Stimulated activated CD8-positive, alpha-beta memory T cell treated with anti-CD3 and anti-CD28 coated beads, Interleukin-7, amount 100 ng/mL, for 24 hours (primary cell): ENCODE data around the gene SSBP4.
A peak's percentile ranks its signal among the peaks of the same experiment; 100 is the strongest.

Source experiments
- DNase-seq: peaks from one replicate; pipeline ENCODE4 v3.0.0-alpha.2; 2020; ENCODE audit warnings: low read depth

Gene SSBP4

DNA sequence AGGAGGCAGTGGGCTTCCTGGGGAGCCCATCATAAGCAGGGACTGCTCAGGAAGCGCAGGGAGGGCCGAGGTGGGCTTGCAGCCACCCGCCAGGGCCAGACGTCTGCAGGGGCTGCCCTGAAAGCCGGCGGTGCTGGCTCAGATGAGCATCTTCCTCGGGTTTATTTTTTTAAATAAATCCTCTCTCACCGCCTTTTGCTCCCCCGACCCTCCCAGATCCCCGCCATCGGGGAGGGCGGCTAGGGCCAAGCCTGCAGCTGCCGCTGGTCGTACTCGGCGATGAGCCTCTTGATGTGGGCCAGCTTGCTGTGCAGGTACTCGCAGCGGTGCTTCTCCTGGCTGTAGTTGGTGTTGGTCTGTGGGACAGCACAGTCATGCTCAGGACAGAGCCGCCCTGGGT lies 25.3 kb downstream of the SSBP4 start:
- no peak for DNase-seq

- DNase-seq: no peak
Measured at GRCh38 chr19:18445262-18445948, 26.2 kb downstream of the SSBP4 start.

- DNase-seq: no peak
Measured at GRCh38 chr19:18446145-18446810, 27.1 kb downstream of the SSBP4 start.

GRCh38 chr19:18446811-18447359 lies 27.7 kb downstream of the SSBP4 start:
- DNase-seq: no peak

GRCh38 chr19:18449552-18449951 lies 30.4 kb downstream of the SSBP4 start:
- no peak for DNase-seq

- DNase-seq: no peak
Measured at GRCh38 chr19:18450021-18450930, 31.1 kb downstream of the SSBP4 start.

DNA sequence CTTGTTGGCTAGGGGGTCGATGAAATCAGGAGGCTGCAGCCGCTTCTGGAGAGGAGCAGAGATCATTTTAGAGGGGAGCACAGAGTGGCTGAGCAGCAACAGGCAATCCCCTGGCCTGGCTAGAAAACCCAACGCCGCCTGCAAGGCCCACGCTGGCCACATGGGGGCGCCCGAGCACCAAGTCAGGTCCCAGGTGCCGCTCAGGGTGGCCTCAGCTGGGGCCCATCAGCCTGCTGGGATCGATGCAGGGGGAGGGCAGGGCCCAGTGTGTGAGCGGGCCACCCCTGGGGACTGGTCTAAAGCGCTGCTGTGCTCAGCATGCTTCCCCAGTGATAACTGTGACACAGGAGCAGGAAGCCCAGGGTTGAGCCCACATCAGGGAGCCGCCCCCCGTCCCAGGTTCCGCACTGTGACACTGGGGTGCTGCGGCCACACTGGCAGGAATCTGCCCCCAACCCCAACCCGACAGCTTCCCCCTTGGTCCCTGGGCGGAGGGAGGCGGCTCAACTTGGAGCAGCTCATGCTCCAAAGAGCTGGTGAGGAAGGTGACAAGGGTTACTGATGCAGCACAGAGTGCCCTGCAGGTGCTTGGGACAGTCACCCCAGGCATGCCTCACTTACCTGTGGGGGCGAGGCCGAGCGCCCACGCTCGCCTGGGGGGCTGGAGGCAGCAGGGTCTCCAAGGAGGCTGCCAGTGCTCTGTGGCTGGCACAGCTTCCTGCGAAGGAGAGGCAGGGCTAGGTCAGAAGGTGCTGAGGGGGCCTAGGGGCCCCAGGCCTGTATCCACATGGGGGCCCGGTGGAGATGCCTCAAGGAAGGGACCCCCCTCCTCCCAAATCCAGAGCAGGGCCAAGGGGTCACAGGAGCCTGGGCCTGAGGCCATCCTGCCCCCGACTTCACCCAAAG lies 32.0 kb downstream of the SSBP4 start:
- peak; percentile 90 for DNase-seq

- DNase-seq: no peak
Measured at GRCh38 chr19:18452386-18452785, 33.2 kb downstream of the SSBP4 start.

GRCh38 chr19:18453269-18454024 lies 34.2 kb downstream of the SSBP4 start:
- no peak for DNase-seq

- no peak for DNase-seq
Measured at GRCh38 chr19:18456279-18456678, 37.1 kb downstream of the SSBP4 start.

DNA sequence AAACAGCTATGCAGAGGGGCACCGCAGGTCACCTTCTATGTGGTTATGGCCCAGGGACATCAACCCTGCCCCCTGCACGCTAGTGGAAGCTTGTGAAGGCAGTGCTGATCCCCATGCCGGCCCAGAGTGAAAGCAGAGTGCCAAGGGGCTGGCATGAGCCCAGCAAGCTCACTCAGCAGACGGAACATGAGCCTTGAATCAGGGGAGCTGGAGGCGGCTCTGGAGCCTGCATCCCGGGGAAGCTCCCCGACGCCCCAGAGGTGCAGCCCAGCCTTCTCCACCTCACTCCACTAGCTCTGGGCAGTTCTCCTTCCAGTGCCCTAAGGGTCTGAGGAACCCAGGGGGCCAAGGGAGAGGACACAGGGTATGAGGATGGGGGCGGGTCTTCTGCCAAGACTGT lies 37.8 kb downstream of the SSBP4 start:
- no peak for DNase-seq

DNA sequence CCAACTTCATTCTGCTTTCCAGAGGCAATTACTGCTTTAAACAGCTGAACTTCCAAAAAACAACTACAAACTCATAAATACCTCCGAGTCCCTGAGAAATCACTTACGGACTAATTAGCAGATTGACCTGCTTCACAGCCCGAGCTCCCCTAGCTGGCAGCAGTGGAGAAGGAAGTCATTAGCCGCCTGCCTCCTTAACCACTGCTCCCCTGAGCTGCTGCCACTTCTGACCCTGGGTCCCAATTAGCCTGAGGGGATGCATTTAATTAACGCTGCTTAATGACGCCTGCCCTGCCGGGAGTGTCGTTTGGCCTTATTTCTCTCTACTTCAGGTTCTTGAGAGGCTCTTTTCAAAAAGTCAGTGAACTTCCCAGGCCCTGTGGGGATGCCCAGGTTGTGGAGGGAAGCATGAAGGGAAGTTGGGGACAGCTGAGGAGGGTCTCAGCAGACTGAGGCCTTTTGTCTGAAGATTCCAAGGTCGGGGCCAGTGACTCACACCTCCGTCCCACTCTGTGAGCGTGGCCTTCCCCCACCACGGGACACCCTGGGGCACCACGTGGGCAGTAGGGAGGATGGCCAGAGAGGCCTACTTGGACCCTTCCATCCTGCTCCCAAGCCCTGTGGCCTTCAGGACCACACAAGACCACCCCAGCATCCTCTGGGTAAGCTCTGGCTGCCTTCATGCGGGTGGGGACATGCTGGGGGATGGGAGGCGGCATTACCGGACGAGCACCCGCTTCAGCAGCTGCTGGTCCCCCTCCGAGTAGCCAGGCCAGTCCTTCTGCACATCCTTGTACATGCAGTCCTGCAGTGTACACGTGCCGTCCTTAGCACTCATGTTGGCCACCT lies 38.5 kb downstream of the SSBP4 start:
- no peak for DNase-seq

GRCh38 chr19:18460900-18461299 lies 41.7 kb downstream of the SSBP4 start:
- DNase-seq: no peak

DNA sequence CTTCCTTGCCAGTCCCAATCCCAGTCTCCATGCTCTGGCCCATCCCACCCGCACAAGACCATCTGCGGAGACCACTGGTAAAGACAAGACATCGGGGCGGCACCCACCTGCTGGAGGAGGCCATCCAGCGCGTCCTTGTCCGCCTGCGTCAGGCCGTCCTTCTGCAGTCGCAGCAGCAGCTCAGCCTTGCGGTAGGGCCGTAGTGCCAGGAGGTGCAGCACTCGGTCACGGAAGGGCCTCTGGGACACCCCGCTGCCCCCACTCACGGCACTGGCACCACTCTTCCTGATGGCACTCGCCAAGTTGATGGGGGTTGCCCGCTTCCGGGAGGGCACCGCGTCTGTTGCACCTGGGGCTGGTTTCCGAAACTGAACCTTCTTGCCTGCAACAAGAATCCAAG lies 42.3 kb downstream of the SSBP4 start:
- no peak for DNase-seq

- DNase-seq: no peak
Measured at GRCh38 chr19:18464646-18465045, 45.4 kb downstream of the SSBP4 start.

- DNase-seq: no peak
Measured at GRCh38 chr19:18465214-18465963, 46.2 kb downstream of the SSBP4 start.

DNA sequence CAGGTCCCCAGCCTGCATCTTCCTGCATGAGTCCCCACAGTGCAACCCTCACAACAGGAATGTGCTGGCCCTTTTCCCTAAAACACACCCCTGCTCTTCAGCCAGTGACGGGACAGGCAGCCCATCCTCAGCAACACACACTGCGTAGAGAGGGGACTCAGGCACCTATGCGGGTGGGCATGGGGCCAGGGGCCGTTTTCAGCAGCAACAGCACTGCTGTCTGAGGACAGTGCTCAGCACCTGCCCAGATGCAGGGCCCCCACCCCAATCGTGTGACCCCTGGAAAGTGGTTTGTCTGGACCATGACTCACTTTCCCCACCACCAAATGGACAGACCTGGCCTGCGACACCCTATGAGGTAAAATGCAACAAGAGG lies 46.8 kb downstream of the SSBP4 start:
- DNase-seq: no peak

DNA sequence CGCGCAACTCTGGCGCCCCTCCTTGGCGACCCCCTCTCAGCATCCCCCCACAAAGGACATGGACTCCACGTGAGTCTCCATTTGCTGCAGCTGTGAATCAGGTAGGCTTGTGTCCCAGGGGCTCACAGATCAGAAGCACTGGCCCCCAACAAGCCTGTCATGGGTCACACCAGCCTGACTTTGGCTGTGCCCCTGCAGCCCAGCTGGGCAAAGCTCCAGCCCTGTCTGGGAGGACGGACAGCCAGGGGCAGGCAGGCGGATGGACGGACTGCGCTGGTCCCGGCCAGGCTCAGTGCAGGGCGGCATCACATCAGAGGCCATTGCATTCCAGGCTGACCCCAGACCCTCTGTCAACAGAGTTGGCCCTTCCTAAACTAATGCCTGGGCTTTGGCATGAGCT lies 47.2 kb downstream of the SSBP4 start:
- no peak for DNase-seq

GRCh38 chr19:18467978-18468377 lies 48.8 kb downstream of the SSBP4 start:
- no peak for DNase-seq
